ENCODE measurements around the gene FAM98B. TPM values are rescaled to one million over a fixed set of nuclear protein-coding genes. Genes with fewer than 3 reads are reported as not detected.

Gene FAM98B
- total RNA-seq, 4 donors from 2014 or later, result 11.1 to 48.2 (median 15.5) TPM

DNA sequence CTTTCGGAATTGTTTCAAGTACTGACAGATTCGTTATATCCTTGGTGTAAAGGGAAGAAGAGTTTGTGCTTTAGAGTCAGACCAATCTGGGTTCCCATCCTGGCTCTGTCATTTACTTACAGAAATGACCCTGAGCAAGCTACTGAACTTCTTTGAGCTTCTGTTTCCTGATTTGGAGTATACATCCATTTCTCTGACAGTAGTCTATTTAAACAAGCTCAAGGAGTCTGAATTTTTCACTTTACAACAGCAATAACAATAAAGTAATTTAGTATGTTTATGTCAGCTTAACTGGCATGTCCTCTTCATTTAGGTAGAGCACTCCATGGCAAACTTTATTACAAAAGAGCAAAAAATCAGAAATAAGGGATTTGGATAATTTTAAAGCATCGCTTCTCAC lies 27.8 kb downstream of the FAM98B start:
- Histone ChIP-seq H3K4me1 (no peaks in the 10 kb centered on the region), H3K9me3 (no peaks in the 10 kb centered on the region), H3K27ac (replicated peaks in 1 of 4) (no peak overlapping the region), H3K27me3 (no peaks in the 10 kb centered on the region), H3K36me3 (peaks cover 0 to 53% (median 26%) of the 10 kb centered on the region in 4 donors), H3K4me3 (no peak overlapping the region)
- no peak for DNase-seq (ENCODE audit: extremely low spot score)
- intact Hi-C loops (cut with DNase I), result no loop called here
- TF ChIP-seq EP300 (IDR thresholded peaks at IDR 0.05), result no peak
- TF ChIP-seq POLR2A (IDR thresholded peaks at IDR 0.05; ENCODE audit: low read depth), result no peak
- TF ChIP-seq POLR2AphosphoS5 (IDR thresholded peaks at IDR 0.05), result no peak
- TF ChIP-seq CTCF (IDR thresholded peaks at IDR 0.05), result no peak
- WGBS, result 95% methylated on average over 3 of the region's 3 CpGs

GRCh38 chr15:38482572-38482971 lies 28.6 kb downstream of the FAM98B start:
- Histone ChIP-seq H3K27ac (replicated peaks in 1 of 4) (no peak overlapping the region), H3K36me3 (peaks cover 0 to 52% (median 18%) of the 10 kb centered on the region in 4 donors), H3K4me1 (no peaks in the 10 kb centered on the region), H3K9me3 (no peaks in the 10 kb centered on the region), H3K27me3 (no peaks in the 10 kb centered on the region), H3K4me3 (no peak overlapping the region)
- DNase-seq (ENCODE audit: extremely low spot score), result no peak
- no peak for TF ChIP-seq POLR2AphosphoS5 (IDR thresholded peaks at IDR 0.05)
- TF ChIP-seq POLR2A (IDR thresholded peaks at IDR 0.05; ENCODE audit: low read depth), result no peak
- no peak for TF ChIP-seq CTCF (IDR thresholded peaks at IDR 0.05)
- TF ChIP-seq EP300 (IDR thresholded peaks at IDR 0.05), result no peak
- intact Hi-C loops (cut with DNase I), result no loop called here

DNA sequence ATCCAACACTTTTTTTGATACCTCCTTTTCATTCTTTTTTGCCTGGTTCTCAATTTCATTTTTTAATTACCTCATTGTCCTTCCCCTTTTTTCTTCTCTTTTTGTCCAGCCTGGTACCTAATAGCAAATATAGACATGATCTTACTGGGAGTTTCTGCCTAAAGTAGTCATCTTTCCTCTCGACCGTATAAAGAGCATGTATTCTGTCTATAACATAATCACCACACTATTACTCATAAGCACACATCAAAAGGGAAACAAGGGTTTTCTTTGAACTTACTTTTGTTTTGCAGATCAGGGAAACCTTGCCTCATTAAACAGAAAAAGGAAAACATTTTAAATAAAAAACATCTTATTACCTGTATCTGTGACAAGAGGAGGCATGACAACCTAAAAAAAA lies 33.0 kb downstream of the FAM98B start:
- H3K36me3 ChIP-seq, result peaks cover 0 to 36% (median 8%) of the 10 kb centered on the region in 4 donors
- peaks cover 0 to 7% (median 3%) of the 10 kb centered on the region in 4 donors for H3K4me1 ChIP-seq
- TF ChIP-seq CTCF (IDR thresholded peaks at IDR 0.05) (no peak), POLR2A (IDR thresholded peaks at IDR 0.05; ENCODE audit: low read depth) (no peak), POLR2AphosphoS5 (IDR thresholded peaks at IDR 0.05) (no peak), EP300 (IDR thresholded peaks at IDR 0.05) (no peak)
- H3K9me3 ChIP-seq, result no peaks in the 10 kb centered on the region
- intact Hi-C loops (cut with DNase I), result no loop called here
- H3K27ac ChIP-seq (replicated peaks in 1 of 4), result no peak overlapping the region
- no peak for DNase-seq (ENCODE audit: extremely low spot score)
- H3K27me3 ChIP-seq, result no peaks in the 10 kb centered on the region
- 63% methylated on average over 2 of the region's 2 CpGs for WGBS
- no peak overlapping the region for H3K4me3 ChIP-seq

DNA sequence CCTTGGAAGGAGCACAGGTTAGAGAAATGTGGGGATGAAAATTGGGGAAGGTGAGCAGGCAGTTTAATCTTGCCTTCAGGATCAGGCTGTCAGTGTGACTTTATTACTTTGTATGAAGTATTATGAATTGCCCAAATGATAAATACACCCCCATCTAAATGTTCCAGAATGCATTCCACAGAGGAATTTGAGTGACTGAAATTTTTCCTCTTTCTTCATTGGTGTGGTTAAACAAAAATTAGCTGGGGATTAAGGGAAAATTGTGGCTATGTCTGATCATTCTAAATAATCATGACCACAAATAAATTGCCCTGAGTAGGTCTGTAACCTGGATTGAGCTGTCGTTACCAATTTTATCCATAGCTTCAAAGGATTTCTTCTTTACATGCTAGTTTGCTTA lies 33.5 kb downstream of the FAM98B start:
- Histone ChIP-seq H3K9me3 (no peaks in the 10 kb centered on the region), H3K27ac (replicated peaks in 1 of 4) (no peak overlapping the region), H3K4me3 (no peak overlapping the region), H3K4me1 (peaks cover 0 to 7% (median 3%) of the 10 kb centered on the region in 4 donors), H3K36me3 (peaks cover 0 to 32% (median 5%) of the 10 kb centered on the region in 4 donors), H3K27me3 (no peaks in the 10 kb centered on the region)
- intact Hi-C loops (cut with DNase I), result no loop called here
- TF ChIP-seq EP300 (IDR thresholded peaks at IDR 0.05) (no peak), POLR2A (IDR thresholded peaks at IDR 0.05; ENCODE audit: low read depth) (no peak), POLR2AphosphoS5 (IDR thresholded peaks at IDR 0.05) (no peak), CTCF (IDR thresholded peaks at IDR 0.05) (no peak)
- WGBS, result 92% methylated on average over 1 of the region's 1 CpG
- DNase-seq (ENCODE audit: extremely low spot score), result no peak

DNA sequence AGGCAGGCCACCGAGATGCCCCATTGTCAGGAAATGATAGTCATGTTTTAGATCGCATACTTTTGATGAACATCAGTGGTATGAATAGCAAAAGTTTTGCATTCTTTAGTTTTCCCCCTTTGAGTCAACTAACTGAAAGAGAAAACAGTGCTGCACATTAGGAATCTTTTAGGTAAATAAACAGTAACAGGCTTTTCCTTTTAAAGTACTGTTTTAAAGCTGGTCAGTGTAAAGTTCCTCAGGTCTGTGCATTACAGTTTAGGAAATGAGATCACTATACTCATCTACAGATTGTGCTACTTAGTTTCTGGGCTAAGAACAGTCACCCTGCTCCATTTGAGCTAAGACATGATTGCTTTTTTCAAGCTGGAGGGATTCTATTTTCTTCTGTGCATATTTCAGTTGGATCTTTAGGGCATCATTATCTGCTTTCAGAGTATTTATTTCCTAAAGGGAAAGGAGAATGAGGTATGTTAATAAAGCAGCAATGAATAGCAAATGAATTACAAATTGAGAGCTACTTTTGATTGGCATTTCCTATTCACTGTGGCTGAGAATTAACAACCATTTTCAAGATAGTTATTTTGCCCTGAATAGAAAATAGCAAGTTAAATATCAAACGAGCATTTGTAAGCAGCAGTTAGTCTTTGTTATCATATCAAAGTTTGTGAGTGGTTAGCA lies 36.5 kb downstream of the FAM98B start:
- H3K9me3 ChIP-seq, result no peaks in the 10 kb centered on the region
- H3K27ac ChIP-seq (replicated peaks in 1 of 4), result no peak overlapping the region
- H3K4me3 ChIP-seq, result no peak overlapping the region
- peaks cover 0 to 7% (median 3%) of the 10 kb centered on the region in 4 donors for H3K4me1 ChIP-seq
- DNase-seq (ENCODE audit: extremely low spot score), result no peak
- intact Hi-C loops (cut with DNase I), result no loop called here
- WGBS, result 61% methylated on average over 3 of the region's 3 CpGs
- H3K27me3 ChIP-seq, result no peaks in the 10 kb centered on the region
- peaks cover 0 to 18% (median under 1%) of the 10 kb centered on the region in 4 donors for H3K36me3 ChIP-seq
- TF ChIP-seq EP300 (IDR thresholded peaks at IDR 0.05) (no peak), CTCF (IDR thresholded peaks at IDR 0.05) (no peak), POLR2A (IDR thresholded peaks at IDR 0.05; ENCODE audit: low read depth) (no peak), POLR2AphosphoS5 (IDR thresholded peaks at IDR 0.05) (no peak)
